Natural killer cell (primary cell): ENCODE measurements around the gene CA11. TPM values are rescaled to one million over a fixed set of nuclear protein-coding genes. Genes with fewer than 3 reads are reported as not detected.

Source experiments
- ATAC-seq, 3 donors: fragments of 150-1000 bp in 2 of 3; fragments of 200-7000 bp in 1 of 3; cut with Tn5 transposase; 1 replicate in 1 of 3; 2 replicates in 2 of 3; pipeline ENCODE4 v1.10.0; 2021; ENCODE audit warnings: mild to moderate bottlenecking in 2 of 3, moderate library complexity in 2 of 3
- DNase-seq, 2 donors: peaks; one replicate each; pipeline versions ENCODE4 v3.0.0 to v3.0.0-alpha.2; 2013 to 2021; ENCODE audit warnings: mixed read lengths in 1 of 2
- H3K27ac ChIP-seq: one replicate; pipeline ENCODE4 v1.5.1; 2013; ENCODE audit warnings: mild to moderate bottlenecking, low read length
- H3K27me3 ChIP-seq: one replicate; pipeline ENCODE4 v1.6.1; 2013; ENCODE audit warnings: low read length; ENCODE audit not compliant: control insufficient read depth, insufficient read depth
- H3K36me3 ChIP-seq: one replicate; pipeline ENCODE4 v1.6.1; 2013; ENCODE audit warnings: low read length; ENCODE audit not compliant: control insufficient read depth, insufficient read depth
- H3K4me1 ChIP-seq: one replicate; pipeline ENCODE4 v1.6.1; 2013; ENCODE audit warnings: low read length; ENCODE audit not compliant: control insufficient read depth, insufficient read depth
- H3K4me3 ChIP-seq: one replicate; pipeline ENCODE4 v1.5.1; 2013; ENCODE audit warnings: low read length
- H3K9me3 ChIP-seq: one replicate; pipeline ENCODE4 v1.6.1; 2013; ENCODE audit warnings: low read length; ENCODE audit not compliant: control insufficient read depth, insufficient read depth
- H3K27ac Mint-ChIP-seq, 2 donors: one replicate each; pipeline ENCODE4 v1.8.0; 2022; ENCODE audit warnings: mild to moderate bottlenecking in 2 of 2, mixed read lengths in 2 of 2, moderate library complexity in 1 of 2
- H3K27me3 Mint-ChIP-seq, 2 donors: one replicate each; pipeline ENCODE4 v1.8.0; 2022; ENCODE audit warnings: low read depth in 2 of 2, mixed read lengths in 2 of 2
- H3K36me3 Mint-ChIP-seq: one replicate; pipeline ENCODE4 v1.8.0; 2022; ENCODE audit warnings: mixed read lengths
- H3K4me1 Mint-ChIP-seq, 2 donors: one replicate each; pipeline ENCODE4 v1.8.0; 2022; ENCODE audit warnings: mixed read lengths in 2 of 2
- H3K4me3 Mint-ChIP-seq: one replicate; pipeline ENCODE4 v1.8.0; 2022; ENCODE audit warnings: mild to moderate bottlenecking, moderate library complexity, mixed read lengths
- H3K9me3 Mint-ChIP-seq, 2 donors: one replicate each; pipeline ENCODE4 v1.8.0; 2022; ENCODE audit warnings: mixed read lengths in 2 of 2
- WGBS: methylation state at CpG from one replicate; pipeline ENCODE4 v1.1.7; 2013; ENCODE audit warnings: missing lambda C conversion rate; ENCODE audit not compliant: insufficient coverage; 5-methylcytosine and 5-hydroxymethylcytosine counted together
- intact Hi-C: fragments of 100-400 bp; cut with micrococcal nuclease; formaldehyde crosslinking; loops from one replicate; pipeline ENCODE4 v1.14.2; 2022
- total RNA-seq, 4 donors: library from RNA; stranded (reverse); fragments of 120-200 nt in 1 of 4; gene quantifications; one replicate each; pipeline versions ENCODE4 v1.2.3 to v1.2.4, GENCODE V29; 2013 to 2022
- TF ChIP-seq, protein P1 (sequence below): fragments of 200-600 bp; IDR thresholded peaks from one replicate; pipeline ENCODE4 v1.8.0; 2022; ENCODE audit warnings: antibody characterized with exemption

Gene CA11
- total RNA-seq, 3 donors from 2014 or later (not counting 1 experiment from before 2014, with no cell fraction given): 9.2 to 11.9 (median 11.0) TPM

DNA sequence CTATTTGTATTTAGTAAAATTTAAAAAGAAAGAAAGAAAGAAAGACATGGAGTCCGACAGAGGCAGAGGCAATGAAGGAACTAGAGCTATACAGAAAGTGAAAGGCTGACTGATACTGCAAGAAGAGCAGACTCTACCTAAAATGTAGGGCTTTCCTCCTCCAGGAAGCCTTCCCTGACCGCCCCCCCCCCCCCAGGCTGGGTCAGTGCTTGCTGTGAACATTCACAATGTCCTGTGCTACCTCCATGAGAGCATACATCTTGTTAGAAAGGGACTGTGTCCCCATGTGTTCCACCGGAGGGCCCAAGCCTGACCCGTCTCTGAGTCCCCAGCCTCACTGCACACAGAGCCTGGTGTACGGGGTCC lies 5.7 kb upstream of the CA11 start:
- H3K9me3 Mint-ChIP-seq: no peaks in the 10 kb centered on the region
- no peaks in the 10 kb centered on the region for H3K27me3 ChIP-seq
- H3K27me3 Mint-ChIP-seq: no peaks in the 10 kb centered on the region
- ATAC-seq (no peak), DNase-seq (no peak)
- 75% methylated on average over 5 of the region's 5 CpGs for WGBS
- TF ChIP-seq, protein P1, sequence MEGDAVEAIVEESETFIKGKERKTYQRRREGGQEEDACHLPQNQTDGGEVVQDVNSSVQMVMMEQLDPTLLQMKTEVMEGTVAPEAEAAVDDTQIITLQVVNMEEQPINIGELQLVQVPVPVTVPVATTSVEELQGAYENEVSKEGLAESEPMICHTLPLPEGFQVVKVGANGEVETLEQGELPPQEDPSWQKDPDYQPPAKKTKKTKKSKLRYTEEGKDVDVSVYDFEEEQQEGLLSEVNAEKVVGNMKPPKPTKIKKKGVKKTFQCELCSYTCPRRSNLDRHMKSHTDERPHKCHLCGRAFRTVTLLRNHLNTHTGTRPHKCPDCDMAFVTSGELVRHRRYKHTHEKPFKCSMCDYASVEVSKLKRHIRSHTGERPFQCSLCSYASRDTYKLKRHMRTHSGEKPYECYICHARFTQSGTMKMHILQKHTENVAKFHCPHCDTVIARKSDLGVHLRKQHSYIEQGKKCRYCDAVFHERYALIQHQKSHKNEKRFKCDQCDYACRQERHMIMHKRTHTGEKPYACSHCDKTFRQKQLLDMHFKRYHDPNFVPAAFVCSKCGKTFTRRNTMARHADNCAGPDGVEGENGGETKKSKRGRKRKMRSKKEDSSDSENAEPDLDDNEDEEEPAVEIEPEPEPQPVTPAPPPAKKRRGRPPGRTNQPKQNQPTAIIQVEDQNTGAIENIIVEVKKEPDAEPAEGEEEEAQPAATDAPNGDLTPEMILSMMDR: no peak
- H3K27ac ChIP-seq: no peak overlapping the region
- H3K4me1 ChIP-seq: peaks cover 30% of the 10 kb centered on the region
- peaks cover 11 to 17% of the 10 kb centered on the region in 2 donors for H3K4me1 Mint-ChIP-seq
- H3K27ac Mint-ChIP-seq: peak overlapping the region in 1 of 2 donors; percentile 1
- intact Hi-C loops: no loop called here
- no peaks in the 10 kb centered on the region for H3K9me3 ChIP-seq
- no peak overlapping the region for H3K4me3 Mint-ChIP-seq
- H3K36me3 ChIP-seq: no peaks in the 10 kb centered on the region
- no peak overlapping the region for H3K4me3 ChIP-seq
- no peaks in the 10 kb centered on the region for H3K36me3 Mint-ChIP-seq

DNA sequence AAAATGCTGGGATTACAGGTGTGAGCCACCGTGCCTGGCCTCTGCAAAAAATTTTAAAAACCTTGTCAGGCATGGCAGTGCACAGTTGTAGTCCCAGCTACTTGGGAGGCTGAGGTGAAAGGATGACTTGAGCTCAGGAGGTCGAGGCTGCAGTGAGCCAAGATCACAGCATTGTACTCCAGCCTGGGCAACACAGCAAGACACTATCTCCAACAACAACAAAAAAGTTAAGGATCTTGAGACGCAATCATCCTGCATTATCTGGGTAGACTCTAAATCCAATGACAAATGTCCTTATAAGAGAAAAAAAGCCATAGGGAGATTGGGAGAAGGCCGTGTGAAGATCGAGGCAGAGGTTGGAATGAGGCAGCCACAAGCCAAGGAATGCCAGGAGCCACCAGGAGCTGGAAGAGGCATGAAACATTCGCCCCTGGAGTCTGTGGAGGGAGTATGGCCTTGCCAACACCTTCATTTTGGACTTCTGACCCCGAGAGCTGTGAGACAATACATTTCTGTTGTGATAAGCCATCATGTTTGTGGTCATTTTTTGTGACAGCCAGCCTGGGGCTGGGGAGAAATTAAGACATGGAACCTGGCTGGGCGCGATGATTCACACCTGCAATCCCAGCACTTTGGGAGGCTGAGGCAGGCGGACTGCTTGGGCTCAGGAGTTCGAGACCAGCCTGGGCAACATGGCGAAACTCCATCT lies 5.1 kb upstream of the CA11 start:
- no peak overlapping the region for H3K4me3 ChIP-seq
- Mint-ChIP-seq H3K27ac (peak overlapping the region in 1 of 2 donors; percentile 22), H3K27me3 (no peaks in the 10 kb centered on the region), H3K4me1 (peaks cover 11 to 23% of the 10 kb centered on the region in 2 donors), H3K36me3 (no peaks in the 10 kb centered on the region), H3K4me3 (no peak overlapping the region), H3K9me3 (no peaks in the 10 kb centered on the region)
- TF ChIP-seq, protein P1: no peak
- no peaks in the 10 kb centered on the region for H3K27me3 ChIP-seq
- DNase-seq (no peak), ATAC-seq (no peak)
- no peaks in the 10 kb centered on the region for H3K36me3 ChIP-seq
- intact Hi-C loops: no loop called here
- H3K9me3 ChIP-seq: no peaks in the 10 kb centered on the region
- WGBS: 85% methylated on average over 10 of the region's 12 CpGs
- no peak overlapping the region for H3K27ac ChIP-seq
- peaks cover 31% of the 10 kb centered on the region for H3K4me1 ChIP-seq

DNA sequence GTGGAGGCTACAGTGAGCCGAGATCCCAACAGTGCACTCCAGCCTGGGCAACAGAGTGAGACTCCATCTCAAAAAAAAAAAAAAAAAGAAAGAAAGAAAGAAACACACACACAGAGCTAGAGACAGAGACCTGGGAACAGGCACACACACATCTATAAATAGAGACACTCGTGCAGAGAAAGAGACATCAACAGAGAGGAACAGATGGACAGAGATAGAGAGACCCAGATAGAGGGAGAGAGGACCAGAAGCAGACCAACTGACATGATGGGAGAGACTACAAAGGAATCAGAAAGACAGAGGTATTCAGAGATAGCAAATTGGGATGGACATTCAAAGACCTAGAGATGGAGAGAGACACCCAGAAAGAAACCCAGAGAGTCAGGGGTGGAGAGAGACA lies 2.1 kb upstream of the CA11 start:
- Mint-ChIP-seq H3K4me1 (peaks cover 22 to 36% of the 10 kb centered on the region in 2 donors), H3K4me3 (peak overlapping the region; percentile 18), H3K27me3 (peaks cover 0 to 3% of the 10 kb centered on the region in 2 donors), H3K36me3 (no peaks in the 10 kb centered on the region), H3K9me3 (no peaks in the 10 kb centered on the region), H3K27ac (peak overlapping the region; percentile 89 to 95)
- 78% methylated on average over 2 of the region's 2 CpGs for WGBS
- intact Hi-C loops: loop anchor here (5.0 to 10.0 kb wide), 2 partner anchors 89 to 317 kb away; partner anchors contain the start of gene FTL
- no peaks in the 10 kb centered on the region for H3K9me3 ChIP-seq
- peaks cover 51% of the 10 kb centered on the region for H3K4me1 ChIP-seq
- no peaks in the 10 kb centered on the region for H3K27me3 ChIP-seq
- H3K36me3 ChIP-seq: no peaks in the 10 kb centered on the region
- no peak for ATAC-seq
- DNase-seq: no peak
- TF ChIP-seq, protein P1: no peak
- no peak overlapping the region for H3K4me3 ChIP-seq
- H3K27ac ChIP-seq: no peak overlapping the region
